Measurements from ENCODE around the gene KIF6.

GRCh38 chr6:39432330-39433025 is 292.7 kb downstream of the KIF6 start:
- TF ChIP-seq CTCF (IDR thresholded peaks at IDR 0.05), result no peak
- TF ChIP-seq EZH2 (IDR thresholded peaks at IDR 0.05), result no peak

All from neural progenitor cell (in vitro differentiated cells).